Stimulated activated CD4-positive, alpha-beta T cell treated with anti-CD3 and anti-CD28 coated beads, Interleukin-2, amount 100 ng/mL, for 24 hours (primary cell): ENCODE data around the gene APBA2.
"Not testable (repeated sequence)": the region's sequence is repeated elsewhere in the genome, so short reads cannot be mapped to it uniquely, and the experiment has no call there.

Experiments
- DNase-seq, 2 donors: peaks; one replicate each; pipeline ENCODE4 v3.0.0-alpha.2; 2020

Gene APBA2

DNA sequence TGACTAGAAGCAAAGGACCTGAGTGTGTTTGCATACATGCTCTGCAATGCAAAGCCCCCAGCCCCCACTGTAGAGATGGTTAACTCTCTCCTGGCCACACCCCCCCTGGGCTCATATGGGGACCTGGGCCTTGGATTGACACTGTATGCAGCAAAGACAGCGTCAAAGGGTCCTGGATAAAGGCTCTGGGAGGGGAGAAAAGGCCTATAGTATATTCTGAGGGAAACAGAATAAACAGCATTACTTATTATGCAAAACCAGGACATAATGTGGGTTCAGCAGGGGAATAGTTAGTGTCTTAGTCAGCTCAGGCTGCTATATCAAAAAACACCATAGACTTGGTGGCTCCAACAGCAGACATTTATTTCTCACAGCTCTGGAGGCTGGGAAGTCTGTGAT, 158.7 kb downstream of the APBA2 start:
- DNase-seq = no peak

DNA sequence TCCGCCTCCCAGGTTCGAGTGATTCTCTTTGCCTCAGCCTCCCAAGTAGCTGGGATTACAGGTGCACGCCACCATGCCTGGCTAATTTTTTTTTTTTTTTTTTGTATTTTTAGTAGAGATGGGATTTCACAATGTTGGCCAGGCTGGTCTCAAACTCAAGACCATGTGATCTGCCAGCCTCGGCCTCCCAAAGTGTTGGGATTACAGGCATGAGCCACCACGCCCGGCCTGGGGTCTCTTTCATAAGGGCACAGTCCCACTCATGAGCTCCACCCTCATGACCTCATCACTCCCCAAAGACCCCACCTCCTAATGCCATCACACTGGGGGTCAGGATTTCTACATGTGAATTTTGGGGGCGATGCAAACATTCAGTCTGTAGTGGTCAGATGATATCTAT, 159.4 kb downstream of the APBA2 start:
- DNase-seq = not testable (repeated sequence)

DNA sequence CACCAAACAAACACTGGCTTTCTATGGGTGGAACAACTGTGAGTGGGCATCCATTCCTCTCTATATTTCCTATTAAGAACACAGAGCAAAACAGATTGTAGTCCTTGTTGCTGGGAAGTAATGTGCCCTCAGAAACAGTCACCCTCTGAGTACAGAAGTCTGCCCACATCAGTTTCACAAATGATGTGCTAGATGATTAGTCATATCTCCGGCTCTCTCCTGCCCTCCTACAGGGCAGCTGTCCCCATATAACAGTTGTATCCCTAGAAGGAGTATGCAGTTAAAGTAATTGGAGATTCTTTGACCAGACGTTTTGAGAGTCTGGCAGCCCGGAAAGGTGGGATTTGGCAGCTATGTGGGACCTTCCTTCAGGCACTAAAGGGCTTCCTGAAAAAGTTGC, 159.9 kb downstream of the APBA2 start:
- DNase-seq = peak in 1 of 2 donors; percentile 25

DNA sequence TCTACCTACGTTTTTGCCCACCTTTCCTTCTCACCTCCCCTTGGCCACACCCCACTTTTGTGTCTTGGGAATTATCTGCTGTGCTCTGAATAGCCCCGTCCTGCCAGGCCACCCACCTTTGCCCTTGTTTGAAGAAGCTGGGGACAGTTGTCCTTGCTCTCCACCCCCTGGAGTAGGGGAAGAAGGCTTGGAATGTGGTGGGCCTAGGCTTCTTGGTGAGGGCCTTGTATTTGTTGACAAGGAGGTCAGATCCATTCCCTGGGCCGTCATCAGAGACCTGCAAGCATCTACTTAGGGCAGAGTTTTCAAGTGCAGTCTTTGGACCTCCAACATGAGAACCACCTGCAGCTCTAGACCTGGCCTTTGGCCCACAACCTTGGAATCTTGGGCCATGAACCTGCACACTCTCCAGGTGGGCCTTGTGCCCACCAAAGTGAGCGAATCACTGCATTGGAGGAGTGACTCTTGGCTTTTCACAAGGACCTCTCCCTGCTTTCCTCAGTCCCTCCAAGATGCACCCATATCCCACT, 160.6 kb downstream of the APBA2 start:
- DNase-seq = no peak

DNA sequence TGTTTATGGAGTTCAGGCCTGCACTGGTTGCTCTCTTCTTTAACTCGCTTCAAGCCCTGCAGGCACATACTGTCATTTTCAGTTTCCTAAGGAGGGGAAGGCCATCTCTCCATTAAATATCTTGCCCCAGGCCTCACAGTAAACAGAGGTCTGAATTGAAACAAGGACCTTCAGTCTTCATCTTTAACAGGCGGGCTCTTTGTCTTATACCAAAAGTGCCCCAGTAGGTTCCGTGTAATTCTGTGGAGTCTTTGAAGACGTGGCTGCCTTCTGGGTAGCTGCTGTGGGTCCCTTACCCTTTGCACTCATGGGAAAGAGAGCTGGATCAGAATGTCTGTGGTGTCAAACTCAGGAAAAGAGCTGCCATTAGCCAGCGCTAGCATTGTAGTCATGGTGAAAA, 161.2 kb downstream of the APBA2 start:
- no peak for DNase-seq

DNA sequence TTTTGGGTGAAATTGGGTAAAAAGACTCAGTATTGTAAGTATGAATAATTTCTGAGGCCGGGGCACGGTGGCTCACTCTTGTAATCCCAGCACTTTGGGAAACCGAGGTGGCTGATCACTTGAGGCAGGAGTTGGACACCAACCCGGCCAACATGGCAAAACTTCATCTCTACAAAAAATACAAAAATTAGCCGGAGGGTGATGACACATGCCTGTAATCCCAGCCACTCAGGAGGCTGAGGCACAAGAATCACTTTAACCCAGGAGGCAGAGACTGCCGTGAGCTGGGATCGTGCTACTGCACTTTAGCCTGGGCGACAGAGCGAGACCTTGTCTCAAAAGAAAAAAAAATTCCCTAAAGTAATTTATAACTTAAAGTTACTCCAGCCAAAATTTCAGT, 162.2 kb downstream of the APBA2 start:
- DNase-seq = no peak

DNA sequence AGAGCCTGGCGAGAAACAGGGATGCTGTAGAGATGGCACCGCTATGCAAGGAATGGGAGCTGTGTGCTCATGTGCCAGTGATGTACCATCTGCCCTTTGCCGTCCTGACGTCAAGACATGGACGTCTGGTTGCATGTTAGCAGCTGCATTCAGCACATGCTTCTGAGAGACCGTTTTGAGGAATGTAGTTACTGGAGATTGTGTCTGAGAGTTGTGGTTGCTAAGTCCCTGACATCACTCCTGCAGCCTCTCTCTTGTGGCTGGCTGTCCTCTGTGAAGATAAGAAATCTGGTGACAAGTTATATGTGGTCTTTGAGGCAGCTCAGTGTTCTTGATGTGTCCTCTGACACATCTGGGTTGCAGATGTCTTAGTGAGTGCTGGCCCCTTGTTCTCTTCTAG, 165.1 kb downstream of the APBA2 start:
- no peak for DNase-seq

DNA sequence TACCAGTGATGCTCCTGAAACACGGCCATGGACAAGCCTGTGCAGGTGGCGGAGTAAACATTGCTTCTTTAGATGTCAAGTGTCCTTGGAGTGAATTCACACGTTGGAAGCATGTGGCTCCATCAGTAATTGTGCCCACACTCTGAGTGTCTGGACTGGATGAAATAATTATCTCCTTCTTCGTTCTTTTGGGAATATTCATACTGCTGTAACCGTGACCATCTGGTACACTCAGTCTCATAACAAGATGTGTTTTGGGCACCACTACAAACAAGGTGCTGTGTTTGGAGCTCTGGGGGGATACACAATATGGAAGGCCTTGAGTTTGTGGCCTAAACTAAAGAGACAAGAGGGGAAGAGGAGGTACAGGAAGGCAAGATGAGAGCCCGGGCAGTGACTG, 165.6 kb downstream of the APBA2 start:
- no peak for DNase-seq

DNA sequence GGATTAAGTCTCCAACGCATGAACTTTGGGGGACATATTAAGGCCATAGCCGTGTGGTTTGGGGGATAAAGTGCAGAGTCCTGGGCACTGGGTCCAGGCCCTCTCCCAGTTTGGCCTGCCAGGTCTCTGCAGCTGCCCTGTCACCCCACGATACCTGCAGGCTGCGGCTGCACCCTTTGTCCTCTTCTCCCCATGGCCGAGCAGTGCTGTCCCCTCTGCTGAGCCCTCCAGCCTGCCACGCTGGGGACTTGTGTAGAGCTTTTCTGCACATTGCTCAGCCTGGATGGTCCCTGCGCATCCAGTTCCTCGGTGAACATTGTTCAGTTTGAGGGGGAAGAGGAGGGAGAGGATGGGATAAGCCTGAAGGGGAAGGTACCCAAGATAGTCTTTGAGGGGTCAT, 167.2 kb downstream of the APBA2 start:
- no peak for DNase-seq

DNA sequence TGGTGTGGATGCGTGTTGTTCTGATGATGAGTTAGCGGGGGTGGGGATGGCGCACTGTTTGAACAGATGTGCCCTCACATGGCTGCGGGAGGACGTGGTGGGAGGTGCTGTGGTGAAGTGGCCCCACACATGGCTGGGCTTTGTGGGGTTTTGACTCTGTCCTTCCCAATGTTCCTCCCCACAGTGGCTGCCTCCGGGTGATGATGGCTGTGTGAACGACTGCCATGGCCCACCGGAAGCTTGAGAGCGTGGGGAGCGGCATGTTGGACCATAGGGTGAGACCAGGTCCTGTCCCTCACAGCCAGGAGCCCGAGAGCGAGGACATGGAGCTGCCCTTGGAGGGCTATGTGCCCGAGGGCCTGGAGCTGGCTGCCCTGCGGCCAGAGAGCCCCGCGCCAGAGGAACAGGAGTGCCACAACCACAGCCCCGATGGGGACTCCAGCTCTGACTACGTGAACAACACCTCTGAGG, 167.9 kb downstream of the APBA2 start:
- no peak for DNase-seq

DNA sequence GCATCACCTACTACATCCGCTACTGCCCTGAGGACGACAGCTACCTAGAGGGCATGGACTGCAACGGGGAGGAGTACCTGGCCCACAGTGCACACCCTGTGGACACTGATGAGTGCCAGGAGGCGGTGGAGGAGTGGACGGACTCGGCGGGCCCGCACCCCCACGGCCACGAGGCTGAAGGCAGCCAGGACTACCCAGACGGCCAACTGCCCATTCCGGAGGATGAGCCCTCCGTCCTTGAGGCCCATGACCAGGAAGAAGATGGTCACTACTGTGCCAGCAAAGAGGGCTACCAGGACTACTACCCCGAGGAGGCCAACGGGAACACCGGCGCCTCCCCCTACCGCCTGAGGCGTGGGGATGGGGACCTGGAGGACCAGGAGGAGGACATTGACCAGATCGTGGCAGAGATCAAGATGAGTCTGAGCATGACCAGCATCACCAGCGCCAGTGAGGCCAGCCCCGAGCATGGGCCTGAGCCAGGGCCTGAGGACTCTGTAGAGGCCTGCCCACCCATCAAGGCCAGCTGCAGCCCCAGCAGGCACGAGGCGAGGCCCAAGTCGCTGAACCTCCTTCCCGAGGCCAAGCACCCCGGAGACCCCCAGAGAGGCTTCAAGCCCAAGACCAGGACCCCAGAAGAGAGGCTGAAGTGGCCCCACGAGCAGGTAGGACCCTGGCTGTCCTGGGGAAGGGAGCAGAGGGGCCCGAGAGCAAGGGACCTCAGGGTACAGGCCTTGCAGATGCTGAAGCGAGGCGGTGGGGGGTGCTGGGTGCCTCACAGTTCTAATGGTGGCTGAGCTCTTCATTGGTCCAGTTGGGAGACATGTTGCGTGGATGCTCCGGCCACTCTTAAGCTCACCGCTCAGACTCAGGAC, 168.6 kb downstream of the APBA2 start:
- no peak for DNase-seq

DNA sequence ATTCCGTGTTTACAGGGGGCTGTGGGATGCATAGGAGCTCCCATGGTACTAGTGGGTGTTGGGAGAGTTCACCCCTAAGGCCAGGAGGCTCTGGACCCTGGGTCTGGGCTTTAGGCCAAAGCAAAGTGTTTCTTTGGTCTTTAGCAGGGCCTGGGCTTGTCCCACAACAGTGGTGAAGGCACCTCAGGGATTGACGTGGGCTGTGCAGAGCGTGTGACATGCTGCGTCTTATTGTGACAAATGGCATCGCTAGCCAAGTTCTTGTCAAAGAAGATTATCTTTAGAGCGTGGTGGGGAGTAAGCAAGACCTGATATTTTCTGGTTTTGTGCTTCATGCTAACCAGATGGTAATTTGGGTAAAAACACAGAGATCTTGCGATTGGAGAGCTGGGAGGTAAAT, 170.1 kb downstream of the APBA2 start:
- DNase-seq = no peak

DNA sequence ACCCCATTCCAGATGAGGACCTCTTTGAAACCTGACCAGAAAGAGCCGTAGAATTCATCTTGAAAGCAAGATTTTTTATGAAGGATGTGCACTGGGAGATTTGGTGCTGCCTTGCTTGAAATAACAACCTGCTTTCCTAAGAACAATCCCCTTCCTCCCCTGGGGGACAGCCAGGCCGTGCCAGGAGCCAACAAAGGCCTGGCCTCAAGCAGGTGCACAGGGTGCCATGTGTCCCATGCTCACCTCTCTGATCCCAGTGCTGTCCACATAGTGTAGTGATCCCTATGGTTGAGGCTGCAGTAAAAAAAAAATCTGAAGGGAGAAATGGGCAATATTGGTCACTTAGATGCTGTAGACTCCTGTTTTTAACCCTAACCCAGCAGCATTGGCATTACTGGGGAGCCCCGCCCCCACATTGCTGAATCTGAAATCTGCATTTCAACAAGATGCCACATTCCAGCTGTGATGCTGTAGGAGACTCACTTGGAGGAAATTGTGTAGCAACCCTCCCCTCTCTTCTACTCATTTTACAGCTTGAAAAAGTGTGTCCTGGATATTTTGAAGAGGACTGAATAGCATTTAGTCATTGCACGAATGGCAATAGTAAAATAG, 171.2 kb downstream of the APBA2 start:
- DNase-seq = no peak

DNA sequence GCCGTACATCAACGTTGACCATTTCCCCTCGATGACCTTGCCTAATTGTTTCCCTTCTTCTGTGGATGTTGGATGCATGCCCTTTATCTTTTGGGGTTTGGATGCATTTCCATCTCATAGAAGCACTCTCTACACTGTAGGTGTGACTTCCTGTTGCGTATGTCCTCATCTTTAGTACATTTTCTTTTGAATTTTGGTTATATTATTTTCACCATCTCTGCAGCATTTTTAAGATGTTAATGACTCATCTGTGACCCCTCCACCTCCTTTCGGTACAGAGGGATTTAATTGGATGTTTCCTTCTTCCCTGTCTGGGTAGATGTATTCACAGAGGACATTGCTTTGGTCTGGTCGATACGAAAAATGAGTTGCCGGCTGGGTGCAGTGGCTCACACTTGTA, 172.1 kb downstream of the APBA2 start:
- DNase-seq = no peak

DNA sequence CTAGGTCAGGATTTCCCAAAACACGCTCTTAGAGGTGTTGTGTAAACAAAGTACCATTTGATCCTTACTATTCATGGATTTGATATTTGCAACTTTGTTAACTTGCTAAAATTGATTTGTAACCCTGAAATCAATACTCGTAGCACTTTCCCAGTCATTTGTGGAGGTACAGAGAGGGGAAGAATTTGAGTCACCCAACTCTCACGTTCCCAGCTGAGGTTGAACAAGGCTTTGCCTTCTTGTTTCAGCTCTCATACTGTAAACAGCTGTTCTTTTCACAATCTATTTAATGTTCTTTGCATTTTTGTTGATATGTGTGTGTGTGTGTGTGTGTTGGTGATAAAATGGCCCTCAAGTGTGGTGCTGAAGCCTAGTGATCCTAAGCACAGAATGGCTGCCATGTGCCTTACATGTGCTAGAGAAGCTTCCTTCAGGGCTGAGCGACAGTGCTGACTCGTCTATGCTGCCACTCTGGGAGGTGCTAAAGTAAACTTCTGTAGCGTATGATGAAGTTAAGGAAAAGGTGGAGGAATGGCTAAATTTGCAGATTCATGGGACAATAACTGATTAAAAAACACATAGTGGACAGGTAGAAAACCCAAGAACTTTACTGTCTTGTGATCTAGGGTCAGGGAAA, 173.2 kb downstream of the APBA2 start:
- no peak for DNase-seq

DNA sequence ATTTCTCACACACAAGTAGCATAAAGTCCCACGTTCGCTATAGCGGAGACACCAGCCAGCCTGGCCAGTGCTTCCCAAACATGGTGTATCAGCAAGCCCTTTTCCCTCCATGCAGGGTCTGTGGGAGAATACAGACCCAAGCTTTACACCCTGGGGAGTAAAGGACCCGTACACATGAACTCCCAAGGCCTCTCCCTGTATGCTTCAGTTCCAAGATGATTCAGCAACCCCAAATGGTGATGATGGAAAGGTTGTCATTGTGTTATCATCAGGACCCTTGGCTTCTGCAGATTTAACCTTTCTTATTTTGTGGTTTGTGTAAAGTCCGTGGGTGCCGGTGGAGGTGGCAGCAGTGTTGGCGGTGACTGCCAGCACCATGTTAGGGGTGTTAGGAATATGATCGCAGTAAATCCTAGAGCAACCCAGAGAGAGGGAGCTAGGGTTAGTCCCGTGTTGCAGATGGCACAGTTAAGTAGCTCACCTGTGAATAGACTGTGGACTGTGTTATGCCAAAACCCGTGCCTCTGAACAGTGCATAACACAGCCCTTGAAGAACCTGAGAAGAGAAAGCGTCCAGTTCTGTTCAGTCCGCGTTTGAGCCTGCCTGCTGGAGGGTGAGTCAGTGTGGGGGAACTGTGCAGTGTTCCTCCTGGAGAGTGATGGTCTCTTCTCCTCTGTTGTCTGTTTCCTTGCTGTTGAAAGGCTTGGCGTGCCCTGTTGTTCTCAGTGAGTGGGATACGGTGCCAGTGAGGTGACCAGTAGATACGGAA, 174.3 kb downstream of the APBA2 start:
- DNase-seq = no peak

DNA sequence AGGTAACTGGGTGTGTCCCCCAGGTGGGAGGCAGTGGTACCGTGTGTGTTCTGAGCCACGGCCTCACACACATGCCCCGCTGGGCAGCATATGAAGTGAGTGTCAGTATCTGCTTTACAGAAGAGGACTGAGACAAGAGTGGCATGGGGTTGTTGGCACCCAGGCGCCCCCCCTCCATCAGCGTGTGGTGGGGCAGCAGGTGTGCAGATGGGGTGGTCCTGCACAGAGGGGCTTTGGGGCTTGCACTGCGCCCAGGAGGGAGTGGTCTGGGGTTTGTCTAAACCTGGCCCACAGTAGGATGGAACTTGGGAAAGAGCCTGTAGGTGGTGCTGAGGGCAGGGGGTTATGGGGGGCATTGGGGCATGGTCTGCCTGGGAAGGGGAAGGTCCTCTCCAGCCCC, 176.0 kb downstream of the APBA2 start:
- no peak for DNase-seq

DNA sequence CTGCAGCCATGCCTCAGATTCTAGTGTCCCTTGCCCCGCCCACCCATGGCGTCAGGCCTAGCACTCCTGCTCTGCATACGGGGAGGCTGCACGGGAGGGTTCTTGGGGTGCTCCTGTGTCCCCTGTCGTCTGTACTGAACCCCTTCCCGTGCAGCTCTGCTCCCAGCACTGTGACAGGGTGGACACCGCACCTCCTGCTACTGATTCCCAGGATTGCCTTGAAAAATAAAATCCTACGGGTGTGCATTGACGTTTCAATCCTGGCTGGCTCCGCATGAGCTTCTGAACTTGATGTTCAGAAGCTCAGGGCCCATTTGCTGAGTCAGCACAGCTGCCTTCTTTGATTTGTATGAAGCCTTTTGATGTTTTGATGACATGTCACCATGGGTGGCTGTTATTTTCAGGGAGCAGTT, 176.4 kb downstream of the APBA2 start:
- DNase-seq = no peak

DNA sequence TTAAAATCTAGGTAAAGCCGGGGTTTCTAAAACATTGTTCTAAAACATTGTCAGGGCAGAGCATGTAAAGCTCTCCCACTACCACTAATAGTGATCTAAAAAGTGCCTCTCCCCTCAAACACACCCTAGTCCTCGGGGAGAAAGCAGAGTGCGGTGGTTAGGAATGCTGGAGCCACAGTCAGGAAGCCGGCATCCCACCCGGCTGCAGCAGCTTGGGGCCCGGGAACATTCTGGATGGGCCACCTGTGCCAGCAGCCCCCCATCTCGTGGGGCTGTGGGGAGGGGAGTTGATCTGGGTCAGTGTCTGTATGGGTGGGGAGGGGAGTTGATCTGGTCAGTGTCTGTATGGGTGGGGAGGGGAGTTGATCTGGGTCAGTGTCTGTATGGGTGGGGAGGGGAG, 176.9 kb downstream of the APBA2 start:
- no peak for DNase-seq

DNA sequence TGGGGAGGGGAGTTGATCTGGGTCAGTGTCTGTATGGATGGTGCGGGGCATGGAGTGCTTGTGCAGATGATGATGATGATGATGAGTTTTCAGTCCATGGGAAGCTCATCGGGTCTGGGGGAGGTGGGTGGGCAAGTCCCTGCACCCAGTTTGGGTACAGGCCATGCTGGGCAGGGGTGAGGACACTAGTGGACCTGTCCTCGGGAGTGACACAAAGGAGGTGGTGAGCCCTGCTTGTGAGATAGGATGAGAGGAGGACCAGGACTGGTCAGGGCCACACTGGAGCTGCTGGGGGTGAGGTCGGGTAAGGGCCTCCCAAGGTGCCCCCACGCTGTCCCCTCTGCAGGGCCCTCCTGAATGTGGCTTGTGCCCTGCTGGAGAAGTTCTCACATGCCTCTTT, 177.9 kb downstream of the APBA2 start:
- no peak for DNase-seq

DNA sequence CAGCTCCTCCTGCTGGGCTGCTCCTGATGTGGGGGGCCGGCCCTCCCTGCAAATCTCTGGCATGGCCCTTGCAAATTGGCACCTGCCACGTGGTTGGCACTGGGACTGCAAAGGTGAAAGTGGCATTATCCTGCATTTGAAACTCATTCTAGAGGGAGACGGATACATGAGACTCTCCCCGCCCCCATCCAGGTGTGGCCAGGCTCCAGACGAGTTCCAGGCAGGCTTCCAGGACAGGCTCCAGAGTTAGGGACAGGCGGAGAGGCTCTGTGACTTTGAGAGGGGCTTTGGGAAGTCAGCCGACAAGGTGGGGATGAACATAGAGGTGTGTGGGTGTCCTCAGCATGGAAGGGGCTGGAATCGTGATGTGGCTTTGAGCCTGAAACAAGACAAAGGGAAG, 178.5 kb downstream of the APBA2 start:
- DNase-seq = no peak

DNA sequence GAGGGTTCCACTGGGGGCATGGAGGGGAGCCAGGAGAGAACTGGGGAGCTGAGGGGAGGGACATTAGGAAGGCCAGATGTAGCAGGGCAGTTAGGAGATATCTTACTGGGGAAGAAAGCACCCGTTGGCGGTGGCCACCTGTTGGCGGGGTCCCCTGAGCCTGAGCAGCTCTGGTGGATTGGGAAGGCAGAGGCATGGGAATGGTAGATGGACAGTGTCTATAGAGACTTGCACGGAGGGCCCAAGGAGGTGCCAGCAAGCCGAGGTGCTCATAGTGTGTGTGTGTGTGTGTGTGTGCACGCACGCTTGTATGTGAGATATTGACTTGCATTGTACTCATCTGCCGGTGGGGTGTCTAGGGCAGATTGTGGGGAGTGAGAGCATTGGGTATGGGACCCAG, 179.0 kb downstream of the APBA2 start:
- DNase-seq = no peak

DNA sequence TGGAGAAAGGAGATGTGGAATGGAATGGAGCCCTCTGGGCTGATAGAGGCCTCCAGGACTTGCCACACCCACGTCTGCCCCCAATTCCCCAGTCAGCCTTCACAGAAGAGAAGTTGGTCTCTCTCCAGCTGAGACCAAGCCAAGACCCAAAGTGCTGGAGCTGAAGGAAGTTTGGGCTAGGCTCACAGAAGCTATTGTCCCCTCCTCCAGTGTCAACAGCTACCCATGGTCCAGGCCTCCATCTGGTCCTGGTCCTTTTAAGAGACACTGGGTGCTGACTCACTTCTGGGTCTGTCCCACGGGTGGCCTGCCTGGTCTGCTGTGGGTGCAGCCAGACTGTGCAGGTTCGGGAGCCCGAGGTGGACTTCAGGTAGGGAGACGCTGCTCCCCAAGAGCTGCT, 179.8 kb downstream of the APBA2 start:
- DNase-seq = no peak
